BE2C (cell line): Measurements from ENCODE around the gene FAM53B.

Experiments used
- DNase-seq: peaks from one replicate; pipeline ENCODE4 v3.0.0-alpha.2; 2020
- H3K27me3 ChIP-seq: fragments of 250-450 bp; sonication (Bioruptor Pico); 2 replicates; pipeline ENCODE4 v1.5.1; 2020; ENCODE audit warnings: mild to moderate bottlenecking
- H3K36me3 ChIP-seq: fragments of 250-450 bp; sonication (Bioruptor Pico); 2 replicates; pipeline ENCODE4 v1.5.1; 2020; ENCODE audit warnings: mild to moderate bottlenecking
- H3K4me1 ChIP-seq: fragments of 250-450 bp; sonication (Bioruptor Pico); 2 replicates; pipeline ENCODE4 v1.5.1; 2020
- H3K4me3 ChIP-seq: 2 replicates; pipeline ENCODE4 v1.5.1; 2011; ENCODE audit warnings: low read depth, low read length
- H3K9me3 ChIP-seq: fragments of 250-450 bp; sonication (Bioruptor Pico); 2 replicates; pipeline ENCODE4 v1.5.1; 2020
- CTCF ChIP-seq: IDR thresholded peaks from 2 replicates; pipeline ENCODE4 v1.5.1; 2012; ENCODE audit warnings: mild to moderate bottlenecking, low read depth, low read length

The FAM53B gene

DNA sequence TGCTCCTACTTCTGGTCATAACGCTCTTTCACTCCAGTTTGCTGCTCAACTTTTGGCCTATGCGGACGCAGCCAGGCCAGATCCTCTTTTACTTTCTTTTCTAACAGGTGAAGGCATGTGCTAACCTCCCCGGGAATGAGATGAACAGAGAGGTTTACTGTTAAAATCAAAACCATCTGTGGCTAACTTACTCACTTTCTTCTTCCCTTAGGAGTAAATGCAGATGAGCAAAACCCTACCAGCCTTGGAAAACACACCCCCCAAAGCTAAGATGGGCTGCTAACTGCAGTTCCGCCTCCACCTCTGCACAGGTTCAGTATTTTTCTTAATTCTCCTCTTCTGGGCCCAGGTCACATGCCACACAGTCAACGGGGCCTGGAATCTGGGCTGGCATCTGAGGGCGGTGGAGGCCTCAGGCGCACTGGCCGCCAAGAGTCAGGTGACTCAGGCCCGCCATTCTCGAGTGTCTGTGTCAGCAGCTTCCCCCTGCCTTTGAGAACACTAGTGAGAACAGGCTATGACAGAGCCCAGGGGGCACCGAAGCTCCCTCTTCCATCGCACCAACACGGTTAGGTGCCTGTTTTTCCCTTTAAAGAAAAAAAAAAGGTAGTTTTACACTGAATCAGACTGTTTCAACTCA lies 11.1 kb downstream of the FAM53B start:
- Histone ChIP-seq H3K9me3 (no peaks in the 10 kb centered on the region), H3K4me3 (no peak overlapping the region), H3K36me3 (peaks cover 7% of the 10 kb centered on the region), H3K4me1 (0 out of 2 replicates have a peak, but pooled peaks cover 2% of the 10 kb centered on the region), H3K27me3 (no peaks in the 10 kb centered on the region)
- no peak for DNase-seq
- TF ChIP-seq CTCF, result no peak

GRCh38 chr10:124731551-124731950 lies 12.6 kb downstream of the FAM53B start:
- no peak for TF ChIP-seq CTCF
- H3K4me3 ChIP-seq, result no peak overlapping the region
- no peaks in the 10 kb centered on the region for H3K9me3 ChIP-seq
- no peaks in the 10 kb centered on the region for H3K27me3 ChIP-seq
- no peak for DNase-seq
- H3K36me3 ChIP-seq, result peaks cover 7% of the 10 kb centered on the region
- 0 out of 2 replicates have a peak, but pooled peaks cover 8% of the 10 kb centered on the region for H3K4me1 ChIP-seq

DNA sequence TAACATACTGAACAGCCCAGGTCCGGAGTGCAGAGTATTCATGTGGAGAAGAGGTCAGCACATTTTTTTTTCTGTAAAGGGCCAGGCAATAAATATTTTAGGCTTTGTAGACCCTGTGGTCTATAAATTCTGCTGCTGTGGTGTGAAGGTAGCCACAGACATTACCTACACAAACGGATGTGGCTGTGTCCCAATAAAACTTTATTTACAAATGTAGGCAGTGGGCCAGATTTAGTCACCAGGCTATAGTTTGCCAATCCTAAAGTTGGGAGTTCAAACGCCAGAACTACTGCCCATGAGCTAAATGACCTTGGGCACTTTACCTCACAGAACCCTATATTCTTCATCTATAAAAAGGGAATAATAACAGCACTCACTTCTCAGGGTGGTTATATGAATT lies 13.4 kb downstream of the FAM53B start:
- H3K4me3 ChIP-seq, result no peak overlapping the region
- H3K4me1 ChIP-seq, result 0 out of 2 replicates have a peak, but pooled peaks cover 8% of the 10 kb centered on the region
- no peak for DNase-seq
- H3K27me3 ChIP-seq, result no peaks in the 10 kb centered on the region
- H3K36me3 ChIP-seq, result peaks cover 7% of the 10 kb centered on the region
- no peaks in the 10 kb centered on the region for H3K9me3 ChIP-seq
- TF ChIP-seq CTCF, result no peak

DNA sequence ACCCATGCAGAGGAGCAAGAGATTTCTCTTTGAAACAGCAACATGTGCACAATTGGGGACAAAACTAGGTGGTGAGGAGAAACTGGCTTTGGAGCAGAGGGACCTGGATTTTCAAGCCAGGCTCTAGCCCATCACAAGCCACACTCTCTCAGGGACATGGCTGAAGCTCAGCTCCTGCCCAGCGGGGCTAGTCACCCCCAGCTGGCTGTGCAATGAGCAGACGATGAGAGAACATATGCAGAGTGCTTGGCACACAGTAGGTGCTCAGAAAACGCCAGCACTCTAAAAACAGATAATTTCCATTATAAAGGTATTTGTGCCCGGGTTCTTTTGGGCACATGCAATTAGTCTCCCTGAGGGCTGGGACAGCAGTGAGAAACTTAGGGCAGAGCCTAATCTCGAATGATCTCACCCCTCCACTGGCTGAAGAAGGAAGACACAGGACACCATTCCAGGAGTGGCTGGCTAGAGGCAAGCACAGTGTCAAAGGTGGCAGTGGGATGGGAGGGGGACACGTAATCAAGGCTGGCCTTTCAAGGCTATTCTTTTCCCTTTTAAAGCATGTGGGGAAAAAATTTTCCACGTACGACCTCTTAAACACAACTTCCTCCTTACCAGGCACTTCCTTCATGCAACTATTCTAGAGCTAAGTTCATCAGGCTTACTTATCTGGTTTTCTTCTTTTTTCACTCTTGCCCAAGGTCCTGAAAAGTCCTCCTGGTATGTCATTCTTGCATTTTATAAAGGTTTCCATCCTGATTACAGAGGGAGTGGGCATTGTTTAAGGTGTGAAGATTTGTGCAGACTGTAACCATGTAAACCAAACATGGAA lies 15.1 kb downstream of the FAM53B start:
- DNase-seq, result no peak
- no peak overlapping the region for H3K4me3 ChIP-seq
- no peak for TF ChIP-seq CTCF
- no peaks in the 10 kb centered on the region for H3K9me3 ChIP-seq
- H3K36me3 ChIP-seq, result peaks cover 3% of the 10 kb centered on the region; the same call in 1 of the 2 replicates
- H3K4me1 ChIP-seq, result peaks cover 8% of the 10 kb centered on the region; the same call in 1 of the 2 replicates
- H3K27me3 ChIP-seq, result no peaks in the 10 kb centered on the region

DNA sequence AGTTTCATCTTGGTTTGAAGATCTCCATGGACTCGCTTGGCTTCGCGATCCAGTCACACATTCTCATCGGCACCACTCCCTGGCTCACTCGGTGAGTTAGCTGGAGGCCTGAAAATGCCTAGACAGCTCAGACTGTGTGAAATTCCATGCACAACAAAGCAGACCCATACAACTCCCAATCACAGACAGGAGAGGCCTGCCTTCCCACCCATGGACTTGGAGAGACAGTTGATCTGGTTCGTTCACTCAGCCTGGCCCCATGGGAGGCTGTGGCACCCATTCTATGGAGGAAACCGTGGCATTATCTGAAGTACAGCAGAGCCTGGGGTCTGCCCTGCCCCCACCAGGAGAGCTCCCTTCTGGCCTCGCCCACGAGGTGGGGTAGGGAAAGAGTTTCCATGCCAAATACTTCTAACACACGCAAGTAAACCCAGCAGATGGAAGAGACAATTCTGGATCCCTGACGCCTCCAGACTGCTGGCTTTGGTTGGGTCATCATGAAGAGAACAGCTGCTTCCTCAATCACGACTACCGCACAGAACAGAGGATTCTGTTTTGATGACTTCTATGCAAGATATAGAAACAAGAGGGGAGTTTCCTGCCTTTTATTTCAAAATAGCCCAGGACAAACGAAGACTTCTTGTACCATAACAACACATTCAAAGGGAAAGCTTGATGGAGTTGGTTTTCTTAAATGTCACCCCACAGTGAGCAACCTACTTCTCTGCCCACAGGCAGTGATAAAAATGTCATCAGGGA lies 15.9 kb downstream of the FAM53B start:
- Histone ChIP-seq H3K4me3 (no peak overlapping the region), H3K9me3 (no peaks in the 10 kb centered on the region), H3K27me3 (no peaks in the 10 kb centered on the region), H3K4me1 (peaks cover 8% of the 10 kb centered on the region; the same call in 1 of the 2 replicates), H3K36me3 (peaks cover 3% of the 10 kb centered on the region; the same call in 1 of the 2 replicates)
- TF ChIP-seq CTCF, result no peak
- no peak for DNase-seq
